GM18868 (cell line): Measurements from ENCODE around the gene CD300LF.

Experiments used
- ATAC-seq: cut with Tn5 transposase; IDR thresholded peaks from one replicate; pipeline ENCODE4 v1.9.1; 2021; ENCODE audit warnings: mild to moderate bottlenecking, moderate library complexity; ENCODE audit not compliant: unreplicated experiment

Gene CD300LF

DNA sequence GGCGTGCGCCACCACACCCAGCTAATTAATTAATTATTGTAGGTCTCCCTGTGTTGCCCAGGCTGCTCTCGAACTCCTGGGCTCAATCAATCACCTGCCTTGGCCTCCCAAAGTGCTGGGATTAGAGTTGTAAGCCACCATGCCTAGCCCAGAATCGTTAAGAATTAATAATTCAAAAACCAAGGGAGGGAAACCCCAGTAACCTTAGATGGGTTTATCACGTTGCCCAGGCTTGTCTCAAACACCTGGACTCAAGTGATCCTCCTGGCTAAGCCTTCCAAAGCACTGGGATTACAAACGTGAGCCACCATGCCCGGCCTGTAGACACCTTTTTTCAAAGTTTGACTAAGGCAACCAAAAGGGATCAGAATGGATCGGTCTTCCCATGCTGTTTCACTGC, 21.6 kb downstream of the CD300LF start:
- no peak for ATAC-seq

DNA sequence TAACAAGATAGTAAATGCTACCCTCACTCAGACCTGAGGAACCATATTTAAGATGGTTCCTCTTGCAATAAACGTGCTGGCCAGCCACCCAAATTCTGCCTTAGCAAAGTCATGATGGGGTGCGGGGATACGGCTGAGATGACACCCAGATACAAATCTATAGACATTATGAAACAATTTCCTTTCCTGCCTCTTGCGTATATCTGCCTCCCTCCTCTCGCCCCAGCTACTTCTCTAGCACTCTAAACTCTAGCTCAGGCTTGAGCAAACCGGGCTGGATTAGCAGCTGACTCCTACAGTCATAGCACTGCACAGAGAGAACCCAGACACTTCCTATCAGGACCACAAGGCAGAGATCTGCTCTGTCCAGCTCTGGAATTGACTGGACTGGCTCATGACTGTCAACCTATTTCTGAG, 22.3 kb downstream of the CD300LF start:
- ATAC-seq = no peak

DNA sequence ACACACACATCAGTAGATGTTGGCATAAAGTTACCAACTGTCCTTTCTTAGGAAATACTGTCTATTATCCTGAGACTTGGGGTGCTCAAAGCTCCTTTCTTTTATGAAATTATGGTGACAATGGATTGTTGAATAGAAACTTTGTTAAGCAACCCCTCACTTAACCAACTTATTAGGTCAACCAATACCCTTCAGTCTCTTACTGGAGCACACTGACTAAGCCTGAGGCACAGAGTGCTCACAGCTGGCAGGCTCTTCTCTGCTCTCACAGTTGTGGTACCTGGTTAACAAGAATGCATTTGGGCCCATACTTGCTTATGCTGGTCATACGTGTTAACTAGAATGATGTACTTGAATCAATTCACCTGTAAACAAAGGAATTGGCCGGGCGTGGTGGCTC, 24.8 kb downstream of the CD300LF start:
- ATAC-seq = no peak

DNA sequence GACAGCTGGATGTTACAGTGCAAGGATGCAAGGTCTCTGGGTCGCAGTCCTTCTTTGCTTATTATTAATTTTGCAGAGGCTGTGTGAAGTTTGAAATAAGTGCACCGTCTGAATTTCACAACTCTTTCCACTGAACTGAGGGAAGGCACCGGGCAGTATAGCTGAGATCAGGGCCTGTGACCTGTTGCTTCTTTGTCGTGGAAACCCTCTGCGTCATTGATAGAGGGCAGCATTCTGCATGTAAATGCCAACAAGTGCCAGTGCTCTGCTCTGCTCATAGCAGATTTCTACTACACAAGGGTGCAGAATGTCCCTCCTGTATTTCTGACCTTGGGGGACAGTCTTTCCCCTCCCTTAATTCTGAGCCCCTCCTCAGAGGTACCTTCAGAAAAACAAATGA, 26.0 kb downstream of the CD300LF start:
- ATAC-seq = no peak

DNA sequence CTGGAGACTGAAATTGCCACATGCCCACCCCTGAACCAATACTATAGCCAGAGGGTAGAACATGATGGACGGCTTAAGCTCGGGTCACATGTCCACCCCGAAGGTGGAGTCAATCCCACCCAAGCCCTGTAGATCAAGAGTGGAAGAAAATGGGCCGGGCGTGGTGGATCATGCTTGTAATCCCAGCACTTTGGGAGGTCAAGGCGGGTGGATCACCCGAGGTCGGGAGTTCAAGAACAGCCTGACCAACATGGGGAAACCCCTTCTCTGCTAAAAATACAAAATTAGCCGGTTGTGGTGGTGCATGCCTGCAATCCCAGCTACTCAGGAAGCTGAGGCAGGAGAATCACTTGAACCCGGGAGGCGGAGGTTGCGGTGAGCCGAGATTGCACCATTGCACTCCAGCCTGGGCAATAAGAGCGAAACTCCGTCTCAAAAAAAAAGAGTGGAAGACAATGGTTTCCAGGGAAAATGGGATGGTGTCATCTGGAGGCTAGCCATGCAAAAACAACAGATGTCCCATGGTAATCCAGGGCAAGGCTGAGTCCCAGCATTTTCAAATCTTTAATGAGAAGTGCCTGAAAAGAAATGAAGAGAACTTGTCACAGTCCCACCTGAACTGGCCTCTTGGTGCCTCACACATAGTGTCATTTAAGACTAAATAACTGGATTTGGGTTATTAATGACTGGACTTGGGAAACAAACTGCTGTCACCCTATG, 30.1 kb downstream of the CD300LF start:
- no peak for ATAC-seq

DNA sequence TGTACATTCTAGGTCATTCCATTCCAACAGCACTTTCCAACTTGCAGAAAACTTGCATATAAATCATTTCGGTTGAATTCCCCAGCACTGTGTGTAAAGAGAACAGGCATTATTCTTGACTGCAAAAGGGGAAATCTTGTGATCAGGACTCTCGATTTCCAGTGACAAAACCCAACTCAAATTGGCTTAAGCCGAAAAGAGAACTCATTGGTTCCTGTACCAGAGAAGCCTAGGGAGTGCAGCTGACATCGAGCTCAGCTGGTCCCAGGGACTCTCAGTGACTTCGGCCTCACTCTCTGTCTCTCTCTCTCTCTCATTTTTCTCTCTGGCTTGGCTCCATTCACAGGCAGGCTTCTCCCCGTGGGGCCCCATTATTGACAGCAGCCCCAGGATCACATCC, 30.7 kb downstream of the CD300LF start:
- ATAC-seq = no peak

DNA sequence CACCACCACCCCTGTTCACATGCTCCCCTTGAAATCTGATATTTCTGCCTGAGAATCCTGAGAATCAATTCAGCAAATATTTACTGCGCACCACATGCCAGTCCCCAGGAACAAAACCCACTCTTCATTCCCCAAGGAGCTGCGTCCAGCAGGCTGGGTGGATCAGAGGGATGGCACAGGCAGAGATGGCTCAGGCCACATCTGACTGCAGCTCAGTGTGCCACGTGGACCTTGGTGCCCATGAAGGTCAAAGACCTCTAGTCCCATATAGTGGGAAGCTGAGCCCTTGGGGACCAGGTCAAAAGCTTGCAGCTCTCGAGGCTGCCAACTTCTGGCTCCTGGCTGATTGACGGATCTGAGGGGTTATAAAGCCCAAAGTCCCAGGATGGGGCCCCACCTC, 31.8 kb downstream of the CD300LF start:
- ATAC-seq = no peak

DNA sequence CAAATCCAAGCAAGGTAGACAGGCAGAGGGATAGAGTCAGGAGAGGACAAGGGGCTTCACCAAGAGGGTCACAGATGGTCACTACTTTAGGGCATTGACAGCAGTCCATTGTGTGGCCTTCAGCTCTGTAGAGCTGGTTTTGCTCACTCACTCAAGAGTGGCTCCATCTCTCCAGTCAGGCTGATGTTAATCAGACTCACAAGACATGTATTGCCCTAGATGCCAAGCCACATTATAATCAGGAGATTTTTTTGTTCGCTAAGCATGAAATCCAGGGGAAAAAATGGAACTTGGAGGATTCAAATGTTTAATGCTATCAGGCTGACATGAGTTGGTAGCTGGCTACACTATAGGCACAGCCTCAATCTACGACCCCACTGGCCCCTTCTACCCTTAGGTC, 32.5 kb downstream of the CD300LF start:
- no peak for ATAC-seq

DNA sequence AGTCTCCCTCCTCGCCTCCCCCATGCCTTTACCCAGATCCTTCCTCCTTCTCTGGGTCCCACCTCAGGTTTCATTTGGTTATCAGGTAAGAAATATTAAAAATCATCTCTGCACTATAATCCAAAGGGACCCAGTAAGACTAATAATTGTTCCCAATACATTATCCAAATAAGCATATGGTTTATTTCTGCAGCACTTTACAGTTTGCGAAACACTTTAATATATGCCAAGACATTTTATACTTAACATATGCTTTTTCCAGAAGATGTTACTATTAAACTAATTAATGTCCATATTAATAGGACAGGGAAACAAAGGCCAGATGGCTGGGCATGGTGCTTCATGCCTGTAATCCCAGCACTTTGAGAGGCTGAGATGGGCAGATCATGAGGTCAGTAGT, 33.3 kb downstream of the CD300LF start:
- no peak for ATAC-seq

DNA sequence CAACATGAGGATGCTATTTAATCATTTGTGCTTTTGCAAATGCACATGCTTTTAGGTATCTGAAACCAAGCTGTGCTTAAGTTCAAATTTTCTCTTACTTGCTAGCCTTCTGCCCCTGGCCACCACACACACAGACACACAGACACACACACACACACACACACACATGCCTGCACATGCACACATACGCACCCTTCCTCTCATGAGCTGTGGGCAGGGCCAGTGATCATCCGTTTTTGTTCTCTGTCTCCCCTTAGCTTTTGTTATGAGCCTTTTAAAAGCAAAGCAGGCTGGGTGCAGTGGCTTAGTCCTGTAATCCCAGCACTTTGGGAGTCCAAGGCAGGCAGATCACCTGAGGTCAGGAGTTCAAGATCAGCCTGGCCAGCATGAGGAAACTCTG, 34.2 kb downstream of the CD300LF start:
- ATAC-seq = no peak

DNA sequence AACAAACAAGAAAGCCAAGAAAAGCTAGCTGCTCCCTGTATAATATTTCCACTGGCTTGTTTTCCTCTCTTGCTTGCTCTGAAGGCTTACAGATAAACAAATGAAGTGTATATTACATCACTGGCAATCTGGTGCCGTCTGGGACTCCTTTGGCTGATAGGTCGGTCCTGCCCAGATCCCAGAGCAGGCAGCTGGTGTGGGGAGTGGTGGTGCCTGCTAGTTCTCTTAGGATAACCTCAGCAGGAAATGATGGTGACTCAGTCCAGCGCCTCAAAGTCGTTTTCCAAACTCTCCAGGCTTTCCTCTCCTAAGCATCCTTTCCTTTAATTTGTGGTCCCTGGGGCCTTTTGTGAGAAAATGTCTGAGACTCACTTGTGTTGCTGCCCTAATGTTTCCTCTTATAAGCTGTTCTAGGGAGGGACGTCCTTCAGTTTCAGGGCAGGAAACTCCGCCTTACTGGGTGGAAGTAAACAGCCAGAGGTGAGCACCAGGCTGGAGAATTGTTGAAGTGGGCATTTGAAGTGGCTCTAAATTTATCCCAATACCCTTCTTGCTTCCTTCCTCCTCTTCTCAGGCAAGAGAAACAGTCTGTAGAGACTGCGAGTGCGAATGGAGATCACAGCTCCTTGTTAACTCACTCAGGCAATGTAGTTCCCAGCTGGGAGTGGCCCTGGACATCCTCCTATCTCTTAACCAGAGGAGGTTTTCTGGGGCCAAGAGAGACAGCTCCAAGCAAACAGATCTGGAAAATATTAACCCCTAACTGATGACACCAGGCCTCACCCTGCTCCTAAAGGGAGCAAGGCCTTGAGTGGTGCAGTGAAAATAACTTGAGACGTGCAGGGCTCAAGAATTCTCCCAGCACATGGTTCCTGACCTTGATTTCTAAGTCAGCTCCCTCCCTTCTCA, 34.9 kb downstream of the CD300LF start:
- ATAC-seq = no peak

DNA sequence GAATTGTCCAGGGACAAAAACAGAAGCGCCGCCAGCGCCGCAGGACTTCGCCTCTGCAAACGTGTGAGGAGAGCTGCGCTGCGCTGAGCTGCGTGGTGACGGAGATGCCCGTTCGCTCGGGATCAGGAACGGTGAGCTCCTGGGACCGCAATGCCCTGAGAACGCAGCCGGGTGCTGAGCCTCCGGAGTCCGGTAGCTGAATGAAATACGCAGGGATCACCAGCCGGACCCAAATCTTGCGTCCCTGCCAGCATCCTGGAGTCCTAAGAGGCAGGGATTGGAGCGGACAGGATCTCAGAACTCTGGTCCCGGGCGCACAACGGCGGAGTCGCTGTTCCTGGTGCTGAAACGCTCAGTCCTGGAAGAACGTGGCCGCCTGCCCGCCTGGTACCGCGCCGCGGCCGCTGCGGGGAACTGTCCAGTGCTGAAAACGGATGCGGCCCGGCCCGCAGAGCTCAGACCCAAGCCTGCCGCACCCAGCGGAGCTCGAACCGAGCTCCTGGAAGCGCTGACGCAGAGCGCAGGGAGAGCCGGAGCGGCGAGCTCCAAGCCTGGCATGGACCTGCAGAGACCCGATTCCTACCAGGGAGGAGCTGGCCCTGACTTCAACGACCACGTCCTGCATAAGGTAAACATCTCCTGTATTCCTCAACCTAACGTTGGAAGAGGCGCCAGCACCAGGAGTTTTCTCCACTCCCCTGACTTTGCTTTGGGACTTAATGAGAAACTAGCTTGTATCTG, 41.5 kb downstream of the CD300LF start:
- ATAC-seq = no peak

DNA sequence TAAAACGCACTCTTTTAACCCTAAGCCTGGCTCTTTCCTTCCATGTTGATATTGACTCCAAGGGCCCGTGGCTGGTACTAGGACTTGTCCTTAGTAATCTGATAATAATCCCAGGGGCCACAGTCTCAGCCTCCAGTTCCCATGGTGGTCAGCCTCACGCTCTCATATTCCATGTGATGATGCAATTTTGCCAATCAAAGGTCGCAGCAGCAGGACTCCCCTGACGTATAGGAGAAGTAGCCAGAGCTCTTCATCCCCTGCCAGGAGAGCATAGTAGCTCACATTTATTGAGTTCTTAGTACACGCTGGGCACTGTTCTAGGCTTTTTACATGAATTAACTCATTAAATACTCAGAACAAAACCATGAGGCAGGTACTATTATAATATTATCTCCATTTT, 42.4 kb downstream of the CD300LF start:
- ATAC-seq = no peak

DNA sequence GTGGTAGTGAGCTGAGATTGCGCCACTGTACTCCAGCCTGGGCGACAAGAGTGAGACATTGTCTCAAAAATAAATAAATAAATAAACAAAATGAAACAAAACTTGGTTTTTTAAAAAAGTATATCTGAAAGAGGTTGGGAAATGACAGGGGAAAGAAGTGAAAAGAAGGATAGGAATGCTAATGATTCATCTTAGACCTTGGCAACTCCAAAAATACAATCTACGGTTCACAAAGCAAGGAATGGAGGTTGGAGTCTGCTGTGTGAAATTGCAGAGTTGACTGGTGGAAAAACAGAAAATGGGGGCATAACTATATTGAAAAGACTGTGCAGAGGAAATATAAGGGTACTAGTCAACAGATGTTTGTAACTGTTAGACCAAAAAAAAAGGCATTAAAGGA, 49.2 kb downstream of the CD300LF start:
- ATAC-seq = no peak

DNA sequence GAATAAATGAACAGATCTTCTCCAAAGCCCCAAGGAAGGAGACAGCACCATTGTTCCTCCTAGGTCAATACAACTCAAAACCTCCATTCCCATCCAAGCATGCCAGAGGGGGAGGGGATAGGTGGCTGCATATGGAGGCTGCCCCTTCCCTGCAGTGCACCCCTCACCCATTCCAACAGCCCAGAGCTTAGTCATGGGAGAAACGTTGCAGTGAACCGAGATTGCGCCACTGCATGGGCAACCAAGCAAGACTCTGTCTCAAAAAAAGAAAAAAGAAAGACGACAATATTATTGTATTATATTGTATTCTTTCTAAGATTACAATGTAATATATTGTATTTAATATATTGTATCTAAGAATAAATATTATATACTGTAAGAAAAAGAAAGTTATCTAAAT, 52.8 kb downstream of the CD300LF start:
- no peak for ATAC-seq

DNA sequence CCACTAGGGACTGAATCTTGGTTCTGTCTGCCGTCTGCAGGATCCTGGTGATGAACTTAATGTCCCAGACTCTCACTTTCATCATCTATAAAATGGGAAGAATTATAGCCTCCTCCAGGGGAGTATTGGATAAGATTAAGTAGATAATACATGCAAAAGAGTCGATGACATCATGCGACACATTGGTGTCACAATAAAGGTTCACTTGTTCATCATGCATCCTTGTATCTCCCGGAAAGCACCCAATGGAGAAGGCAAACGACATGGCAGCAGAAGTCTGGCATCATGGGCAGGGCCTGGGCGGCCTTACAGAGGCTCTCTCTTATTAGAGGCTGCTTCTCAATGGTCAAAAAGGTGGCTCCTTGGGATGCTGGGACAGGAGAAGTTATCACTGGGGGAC, 54.1 kb downstream of the CD300LF start:
- ATAC-seq = no peak

DNA sequence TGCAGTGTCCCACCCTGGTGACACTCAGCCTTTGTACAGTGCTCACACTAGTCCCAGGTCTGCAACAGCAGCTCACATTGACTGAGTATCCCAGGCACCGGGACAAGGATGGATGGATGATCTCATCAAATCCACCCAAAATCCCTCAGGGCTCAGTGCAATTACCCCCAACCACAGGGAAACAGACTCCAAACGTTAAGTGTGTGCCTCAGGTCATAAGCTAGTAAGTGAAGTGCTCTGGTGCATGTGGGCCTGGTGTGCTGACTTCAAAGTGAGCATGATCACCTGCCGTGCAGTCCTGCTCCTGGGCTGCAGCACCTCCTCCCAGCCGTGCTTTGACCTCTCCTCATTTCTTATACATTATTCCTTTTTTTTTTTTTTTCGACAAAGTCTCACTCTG, 58.0 kb downstream of the CD300LF start:
- no peak for ATAC-seq

DNA sequence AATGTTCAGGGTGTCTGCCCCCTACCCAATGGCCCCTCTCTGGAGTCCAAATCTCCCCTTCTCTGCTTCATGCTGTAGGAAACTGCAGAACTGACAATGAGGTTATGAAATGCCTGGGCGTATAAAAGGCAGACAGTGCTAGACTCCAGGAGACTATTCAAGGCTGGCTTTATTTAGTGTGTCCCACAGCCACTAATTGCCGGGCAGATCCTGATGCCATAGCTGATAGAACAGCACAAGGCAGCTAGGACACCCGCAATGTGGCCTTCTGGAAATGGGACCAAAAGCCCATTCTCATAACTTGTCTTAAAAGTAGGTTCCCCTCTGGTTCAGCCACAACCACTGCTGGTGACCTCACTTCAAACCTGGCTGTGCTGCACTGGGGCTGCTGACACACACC, 60.7 kb downstream of the CD300LF start:
- ATAC-seq = no peak

DNA sequence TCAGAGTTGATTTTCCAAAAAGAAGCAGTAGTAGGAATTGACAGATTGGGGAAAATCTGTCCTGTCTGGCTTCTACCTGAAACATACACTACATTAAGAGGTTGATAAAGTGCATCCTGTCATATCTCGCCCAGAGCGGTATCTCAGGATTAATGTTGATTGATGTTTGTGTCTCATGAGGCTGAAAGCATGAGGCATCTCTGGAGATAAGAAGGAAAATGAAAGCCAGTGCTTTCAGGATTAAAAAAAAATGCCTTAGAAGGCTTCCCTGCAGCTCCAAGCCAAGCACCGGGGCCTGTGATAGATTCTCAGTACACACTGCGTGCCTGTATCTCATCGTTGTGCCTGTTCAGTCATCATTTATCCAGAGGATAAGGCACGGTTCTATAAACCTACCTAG, 62.8 kb downstream of the CD300LF start:
- no peak for ATAC-seq

DNA sequence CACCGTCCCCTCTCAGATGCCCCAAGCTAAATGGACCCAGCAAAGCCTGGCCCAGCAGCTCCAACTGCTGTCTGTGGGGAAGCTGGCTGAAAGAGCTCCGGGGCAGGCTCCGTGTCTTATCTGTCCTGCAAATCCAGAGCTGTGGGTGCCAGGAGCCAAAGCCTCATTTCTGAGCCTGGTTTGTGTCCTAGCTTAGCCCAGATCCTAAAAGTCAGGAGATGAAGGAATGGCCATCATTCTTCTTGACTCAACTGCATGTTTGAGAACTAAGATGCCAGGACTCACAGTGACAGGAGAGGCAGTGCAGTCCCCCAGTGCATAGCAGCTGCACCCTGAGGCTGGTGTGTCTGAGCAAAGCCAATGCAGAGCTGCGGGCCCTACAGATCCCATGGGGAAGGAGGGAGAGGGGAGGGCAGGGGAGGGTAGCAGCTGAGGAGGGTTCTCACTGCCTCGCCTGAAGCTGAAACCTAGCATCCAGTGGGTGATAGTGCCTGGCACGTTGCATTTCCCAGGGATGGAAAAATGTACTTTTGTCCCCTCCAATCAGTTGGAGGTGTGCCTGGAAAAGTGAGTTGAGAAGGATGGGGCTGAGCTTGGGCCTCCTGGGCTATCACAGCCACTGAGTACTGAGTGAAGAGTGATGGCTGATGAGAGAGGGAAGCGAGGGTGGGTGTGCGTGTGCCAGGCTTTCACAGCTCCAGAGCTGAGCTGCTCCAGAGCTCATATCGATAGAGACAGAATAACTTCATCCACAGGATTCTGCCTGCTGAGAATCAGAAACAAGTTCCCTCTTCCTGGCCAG, 64.7 kb downstream of the CD300LF start:
- ATAC-seq = no peak

DNA sequence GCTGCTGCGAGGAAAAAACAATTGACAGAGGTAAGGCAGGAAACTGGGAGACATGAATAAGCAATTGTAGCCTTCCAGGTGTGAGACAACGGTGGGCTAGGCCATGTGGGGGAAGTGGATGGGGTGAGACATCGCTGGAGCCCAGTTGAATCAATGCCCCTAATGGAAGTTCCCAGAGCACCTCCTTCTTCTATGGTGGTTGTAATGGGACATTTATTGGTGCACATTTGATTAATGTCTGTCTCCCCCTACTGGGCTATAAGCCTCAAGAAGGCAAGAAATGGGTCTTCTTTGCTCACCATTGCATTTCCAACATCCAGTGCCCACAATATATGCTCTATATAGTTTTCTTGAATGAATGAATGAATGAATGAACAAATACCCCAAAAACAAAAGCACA, 66.5 kb downstream of the CD300LF start:
- ATAC-seq = no peak
